DMS53 treated with DMSO at 0.1 percent for 48 hours (cell line): Measurements from ENCODE around the gene KIAA1217.

ENCODE experiments used
- DNase-seq: peaks from one replicate; lab custom pipeline; 2025; ENCODE audit not compliant: unreplicated experiment; lab: John Stamatoyannopoulos, UW

The KIAA1217 gene

GRCh38 chr10:24574578-24575155 is 365.7 kb downstream of the KIAA1217 start:
- no peak for DNase-seq

- DNase-seq, result no peak
Observed at GRCh38 chr10:24575481-24576002, 366.6 kb downstream of the KIAA1217 start.

GRCh38 chr10:24579448-24579847 is 370.5 kb downstream of the KIAA1217 start:
- no peak for DNase-seq

- DNase-seq, result no peak
Observed at GRCh38 chr10:24579906-24580305, 371.0 kb downstream of the KIAA1217 start.

- no peak for DNase-seq
Observed at GRCh38 chr10:24589265-24589664, 380.3 kb downstream of the KIAA1217 start.

- no peak for DNase-seq
Observed at GRCh38 chr10:24590697-24591457, 381.9 kb downstream of the KIAA1217 start.

- DNase-seq, result no peak
Observed at GRCh38 chr10:24596217-24596930, 387.4 kb downstream of the KIAA1217 start.

GRCh38 chr10:24597426-24597825 is 388.5 kb downstream of the KIAA1217 start:
- DNase-seq, result no peak
